Mammary epithelial cell (primary cell): ENCODE data around the gene MORN1.

Experiments used
- EZH2 ChIP-seq: IDR thresholded peaks from 2 replicates; pipeline ENCODE4 v1.6.1; 2012; ENCODE audit warnings: low read length, inconsistent platforms, borderline replicate concordance
- TF ChIP-seq, protein P1 (sequence below), 2 donors: IDR thresholded peaks in 1 of 2; conservative IDR thresholded peaks in 1 of 2; 2 replicates each; pipeline ENCODE4 v1.5.1; 2011 to 2012; ENCODE audit warnings: inconsistent platforms in 2 of 2, low read length in 2 of 2, mild to moderate bottlenecking in 2 of 2, control low read depth in 1 of 2, low read depth in 1 of 2; ENCODE audit not compliant: insufficient read depth in 1 of 2; ENCODE audit errors: extremely low read depth in 1 of 2

DNA sequence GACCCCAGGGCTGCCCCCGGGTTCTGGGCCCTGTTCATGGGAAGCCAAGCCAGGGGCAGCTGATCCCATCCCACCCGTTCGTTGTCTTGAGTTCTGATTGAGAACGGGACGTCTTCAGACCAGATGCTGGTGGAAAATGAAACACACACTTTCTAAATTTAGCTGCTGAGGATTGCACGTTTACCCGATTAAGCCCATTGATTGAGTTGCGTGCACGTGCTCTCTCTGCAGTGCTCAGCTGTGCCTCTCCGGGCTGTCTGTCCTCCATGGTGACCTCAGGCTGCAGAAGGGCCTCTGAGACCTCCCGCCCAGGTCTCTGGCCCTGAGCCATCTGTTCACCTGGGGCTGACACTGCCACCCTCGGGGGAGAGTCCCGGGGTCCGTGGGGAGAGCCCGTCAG lies 48.0 kb upstream of the MORN1 start:
- TF ChIP-seq, protein P1, sequence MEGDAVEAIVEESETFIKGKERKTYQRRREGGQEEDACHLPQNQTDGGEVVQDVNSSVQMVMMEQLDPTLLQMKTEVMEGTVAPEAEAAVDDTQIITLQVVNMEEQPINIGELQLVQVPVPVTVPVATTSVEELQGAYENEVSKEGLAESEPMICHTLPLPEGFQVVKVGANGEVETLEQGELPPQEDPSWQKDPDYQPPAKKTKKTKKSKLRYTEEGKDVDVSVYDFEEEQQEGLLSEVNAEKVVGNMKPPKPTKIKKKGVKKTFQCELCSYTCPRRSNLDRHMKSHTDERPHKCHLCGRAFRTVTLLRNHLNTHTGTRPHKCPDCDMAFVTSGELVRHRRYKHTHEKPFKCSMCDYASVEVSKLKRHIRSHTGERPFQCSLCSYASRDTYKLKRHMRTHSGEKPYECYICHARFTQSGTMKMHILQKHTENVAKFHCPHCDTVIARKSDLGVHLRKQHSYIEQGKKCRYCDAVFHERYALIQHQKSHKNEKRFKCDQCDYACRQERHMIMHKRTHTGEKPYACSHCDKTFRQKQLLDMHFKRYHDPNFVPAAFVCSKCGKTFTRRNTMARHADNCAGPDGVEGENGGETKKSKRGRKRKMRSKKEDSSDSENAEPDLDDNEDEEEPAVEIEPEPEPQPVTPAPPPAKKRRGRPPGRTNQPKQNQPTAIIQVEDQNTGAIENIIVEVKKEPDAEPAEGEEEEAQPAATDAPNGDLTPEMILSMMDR (conservative IDR thresholded peaks at IDR 0.05 in 1 of 2, IDR thresholded peaks at IDR 0.05 in 1 of 2; ENCODE audit: extremely low read depth in 1 of 2, insufficient read depth in 1 of 2, low read depth in 1 of 2, low read length in 2 of 2): no peak
- no peak for TF ChIP-seq EZH2
